ENCODE data around the gene CACNA1C.

Gene CACNA1C

GRCh38 chr12:2643576-2644135, 590.9 kb downstream of the CACNA1C start:
- WGBS, 2 experiments, result 92 to 93% methylated on average over 7 of the region's 7 CpGs
- H3K36me3 ChIP-seq (ENCODE audit: control insufficient read depth, insufficient read depth, low read length), result no peaks in the 10 kb centered on the region
- no peak overlapping the region for H3K27ac ChIP-seq (ENCODE audit: insufficient read depth, low read depth, low read length, poor library complexity, severe bottlenecking)
- no peaks in the 10 kb centered on the region for H3K27me3 ChIP-seq (ENCODE audit: control insufficient read depth, insufficient read depth, low read length, poor library complexity, severe bottlenecking)
- H3K4me3 ChIP-seq (ENCODE audit: insufficient read depth, low read depth, low read length), result no peak overlapping the region
- H3K9me3 ChIP-seq (ENCODE audit: control insufficient read depth, low read length), result no peaks in the 10 kb centered on the region
- peaks cover 23% of the 10 kb centered on the region for H3K4me1 ChIP-seq (ENCODE audit: control insufficient read depth, insufficient read depth, low read length)

GRCh38 chr12:2644683-2645405, 592.1 kb downstream of the CACNA1C start:
- Histone ChIP-seq H3K4me1 (ENCODE audit: control insufficient read depth, insufficient read depth, low read length) (peaks cover 23% of the 10 kb centered on the region), H3K36me3 (ENCODE audit: control insufficient read depth, insufficient read depth, low read length) (no peaks in the 10 kb centered on the region), H3K27ac (ENCODE audit: insufficient read depth, low read depth, low read length, poor library complexity, severe bottlenecking) (no peak overlapping the region), H3K9me3 (ENCODE audit: control insufficient read depth, low read length) (no peaks in the 10 kb centered on the region), H3K4me3 (ENCODE audit: insufficient read depth, low read depth, low read length) (no peak overlapping the region), H3K27me3 (ENCODE audit: control insufficient read depth, insufficient read depth, low read length, poor library complexity, severe bottlenecking) (no peaks in the 10 kb centered on the region)
- 86 to 89% methylated on average over 8 of the region's 8 CpGs for WGBS, 2 experiments

- 93% methylated on average over 8 of the region's 8 CpGs for WGBS, 2 experiments
- no peak overlapping the region for H3K27ac ChIP-seq (ENCODE audit: insufficient read depth, low read depth, low read length, poor library complexity, severe bottlenecking)
Measured at GRCh38 chr12:2645460-2645859, 592.7 kb downstream of the CACNA1C start.

GRCh38 chr12:2646341-2646740, 593.6 kb downstream of the CACNA1C start:
- Histone ChIP-seq H3K27ac (ENCODE audit: insufficient read depth, low read depth, low read length, poor library complexity, severe bottlenecking) (no peak overlapping the region), H3K4me1 (ENCODE audit: control insufficient read depth, insufficient read depth, low read length) (peaks cover 9% of the 10 kb centered on the region), H3K36me3 (ENCODE audit: control insufficient read depth, insufficient read depth, low read length) (no peaks in the 10 kb centered on the region), H3K27me3 (ENCODE audit: control insufficient read depth, insufficient read depth, low read length, poor library complexity, severe bottlenecking) (no peaks in the 10 kb centered on the region), H3K9me3 (ENCODE audit: control insufficient read depth, low read length) (no peaks in the 10 kb centered on the region), H3K4me3 (ENCODE audit: insufficient read depth, low read depth, low read length) (no peak overlapping the region)
- WGBS, 2 experiments, result 90 to 91% methylated on average over 2 of the region's 2 CpGs

More at GRCh38 chr12:2645460-2645859, 592.7 kb downstream of the CACNA1C start:
- peaks cover 18% of the 10 kb centered on the region for H3K4me1 ChIP-seq (ENCODE audit: control insufficient read depth, insufficient read depth, low read length)
- H3K4me3 ChIP-seq (ENCODE audit: insufficient read depth, low read depth, low read length), result no peak overlapping the region
- H3K36me3 ChIP-seq (ENCODE audit: control insufficient read depth, insufficient read depth, low read length), result no peaks in the 10 kb centered on the region
- H3K9me3 ChIP-seq (ENCODE audit: control insufficient read depth, low read length), result no peaks in the 10 kb centered on the region
- no peaks in the 10 kb centered on the region for H3K27me3 ChIP-seq (ENCODE audit: control insufficient read depth, insufficient read depth, low read length, poor library complexity, severe bottlenecking)

GRCh38 chr12:2647186-2647585, 594.4 kb downstream of the CACNA1C start:
- H3K27me3 ChIP-seq (ENCODE audit: control insufficient read depth, insufficient read depth, low read length, poor library complexity, severe bottlenecking), result no peaks in the 10 kb centered on the region

GRCh38 chr12:2648406-2648805, 595.6 kb downstream of the CACNA1C start:
- no peaks in the 10 kb centered on the region for H3K9me3 ChIP-seq (ENCODE audit: control insufficient read depth, low read length)
- H3K27me3 ChIP-seq (ENCODE audit: control insufficient read depth, insufficient read depth, low read length, poor library complexity, severe bottlenecking), result no peaks in the 10 kb centered on the region
- no peaks in the 10 kb centered on the region for H3K36me3 ChIP-seq (ENCODE audit: control insufficient read depth, insufficient read depth, low read length)
- H3K4me1 ChIP-seq (ENCODE audit: control insufficient read depth, insufficient read depth, low read length), result no peaks in the 10 kb centered on the region
- 94 to 96% methylated on average over 8 of the region's 8 CpGs for WGBS, 2 experiments
- H3K27ac ChIP-seq (ENCODE audit: insufficient read depth, low read depth, low read length, poor library complexity, severe bottlenecking), result no peak overlapping the region
- no peak overlapping the region for H3K4me3 ChIP-seq (ENCODE audit: insufficient read depth, low read depth, low read length)

More at GRCh38 chr12:2647186-2647585, 594.4 kb downstream of the CACNA1C start:
- Histone ChIP-seq H3K9me3 (ENCODE audit: control insufficient read depth, low read length) (no peaks in the 10 kb centered on the region), H3K4me3 (ENCODE audit: insufficient read depth, low read depth, low read length) (no peak overlapping the region), H3K36me3 (ENCODE audit: control insufficient read depth, insufficient read depth, low read length) (no peaks in the 10 kb centered on the region), H3K27ac (ENCODE audit: insufficient read depth, low read depth, low read length, poor library complexity, severe bottlenecking) (no peak overlapping the region), H3K4me1 (ENCODE audit: control insufficient read depth, insufficient read depth, low read length) (peaks cover 1% of the 10 kb centered on the region)
- WGBS, 2 experiments, result 91 to 95% methylated on average over 7 of the region's 7 CpGs

- no peaks in the 10 kb centered on the region for H3K4me1 ChIP-seq (ENCODE audit: control insufficient read depth, insufficient read depth, low read length)
- no peaks in the 10 kb centered on the region for H3K27me3 ChIP-seq (ENCODE audit: control insufficient read depth, insufficient read depth, low read length, poor library complexity, severe bottlenecking)
- no peak overlapping the region for H3K4me3 ChIP-seq (ENCODE audit: insufficient read depth, low read depth, low read length)
- H3K36me3 ChIP-seq (ENCODE audit: control insufficient read depth, insufficient read depth, low read length), result no peaks in the 10 kb centered on the region
- no peak overlapping the region for H3K27ac ChIP-seq (ENCODE audit: insufficient read depth, low read depth, low read length, poor library complexity, severe bottlenecking)
- no peaks in the 10 kb centered on the region for H3K9me3 ChIP-seq (ENCODE audit: control insufficient read depth, low read length)
- WGBS, 2 experiments, result 92 to 93% methylated on average over 16 of the region's 16 CpGs
Measured at GRCh38 chr12:2649201-2650030, 596.6 kb downstream of the CACNA1C start.

- no peak overlapping the region for H3K4me3 ChIP-seq (ENCODE audit: insufficient read depth, low read depth, low read length)
- H3K4me1 ChIP-seq (ENCODE audit: control insufficient read depth, insufficient read depth, low read length), result no peaks in the 10 kb centered on the region
- H3K27me3 ChIP-seq (ENCODE audit: control insufficient read depth, insufficient read depth, low read length, poor library complexity, severe bottlenecking), result no peaks in the 10 kb centered on the region
- 81 to 82% methylated on average over 17 of the region's 17 CpGs for WGBS, 2 experiments
- H3K27ac ChIP-seq (ENCODE audit: insufficient read depth, low read depth, low read length, poor library complexity, severe bottlenecking), result no peak overlapping the region
- H3K36me3 ChIP-seq (ENCODE audit: control insufficient read depth, insufficient read depth, low read length), result no peaks in the 10 kb centered on the region
- H3K9me3 ChIP-seq (ENCODE audit: control insufficient read depth, low read length), result no peaks in the 10 kb centered on the region
Measured at GRCh38 chr12:2650261-2651067, 597.7 kb downstream of the CACNA1C start.

- Histone ChIP-seq H3K9me3 (ENCODE audit: control insufficient read depth, low read length) (no peaks in the 10 kb centered on the region), H3K4me1 (ENCODE audit: control insufficient read depth, insufficient read depth, low read length) (no peaks in the 10 kb centered on the region), H3K4me3 (ENCODE audit: insufficient read depth, low read depth, low read length) (no peak overlapping the region), H3K27ac (ENCODE audit: insufficient read depth, low read depth, low read length, poor library complexity, severe bottlenecking) (no peak overlapping the region), H3K27me3 (ENCODE audit: control insufficient read depth, insufficient read depth, low read length, poor library complexity, severe bottlenecking) (no peaks in the 10 kb centered on the region), H3K36me3 (ENCODE audit: control insufficient read depth, insufficient read depth, low read length) (no peaks in the 10 kb centered on the region)
- 88% methylated on average over 32 of the region's 32 CpGs for WGBS, 2 experiments
Measured at GRCh38 chr12:2651068-2651965, 598.5 kb downstream of the CACNA1C start.
